B cell (primary cell): ENCODE measurements around the gene CARS2. TPM values are rescaled to one million over a fixed set of nuclear protein-coding genes. Genes with fewer than 3 reads are reported as not detected.

ENCODE experiments used
- ATAC-seq: fragments of 200-7000 bp; cut with Tn5 transposase; one replicate; pipeline ENCODE4 v1.10.0; 2021; ENCODE audit warnings: low read depth, mild to moderate bottlenecking, moderate number of reproducible peaks, moderate library complexity
- CTCF ChIA-PET: fragments of 350-600 bp; sonication (Branson Sonifier 250); formaldehyde crosslinking; loops from one replicate; lab custom pipeline; 2021; ENCODE audit warnings: antibody characterized with exemption, inconsistent platforms; lab: Charles Lee
- POLR2A ChIA-PET: fragments of 350-600 bp; sonication (Branson Sonifier 250); formaldehyde crosslinking; loops from one replicate; lab custom pipeline; 2021; ENCODE audit warnings: antibody characterized with exemption; lab: Charles Lee
- DNase-seq: peaks from one replicate; pipeline ENCODE4 v3.0.0; 2013
- H2AFZ ChIP-seq: 2 replicates; pipeline ENCODE4 v1.6.1; 2012; ENCODE audit warnings: mild to moderate bottlenecking, low read depth, low read length; ENCODE audit not compliant: insufficient read depth, poor library complexity, severe bottlenecking
- H3K27ac ChIP-seq, 2 donors: 1 replicate in 1 of 2; 2 replicates in 1 of 2; pipeline ENCODE4 v1.5.1; 2012 to 2013; ENCODE audit warnings: low read length in 2 of 2, mild to moderate bottlenecking in 2 of 2, moderate library complexity in 1 of 2
- H3K27me3 ChIP-seq, 4 experiments: fragments of 200-600 bp in 1 of 4; sonication (generic) in 1 of 4; replicated peaks in 1 of 4; 1 replicate in 2 of 4; 2 replicates in 2 of 4; pipeline versions ENCODE4 v1.6.1 to v1.7.0; 2013 to 2016; ENCODE audit warnings: low read length in 3 of 4, mild to moderate bottlenecking in 2 of 4, mixed read lengths in 1 of 4, moderate library complexity in 1 of 4; ENCODE audit not compliant: insufficient read depth in 4 of 4, control insufficient read depth in 3 of 4; ENCODE audit errors: control extremely low read depth in 1 of 4
- H3K36me3 ChIP-seq, 2 experiments: replicated peaks in 1 of 2; 1 replicate in 1 of 2; 2 replicates in 1 of 2; pipeline versions ENCODE4 v1.6.1 to v1.7.1; 2013; ENCODE audit warnings: low read length in 1 of 2; ENCODE audit not compliant: insufficient read depth in 2 of 2, control insufficient read depth in 1 of 2; ENCODE audit errors: control extremely low read depth in 1 of 2, extremely low read depth in 1 of 2
- H3K4me1 ChIP-seq, 2 donors: fragments of 200-600 bp in 1 of 2; sonication (generic) in 1 of 2; 1 replicate in 1 of 2; 2 replicates in 1 of 2; pipeline versions ENCODE4 v1.5.1 to v1.6.1; 2013 to 2017; ENCODE audit warnings: low read length in 2 of 2; ENCODE audit not compliant: control insufficient read depth in 2 of 2, insufficient read depth in 2 of 2
- H3K4me2 ChIP-seq: replicated peaks from 2 replicates; pipeline ENCODE3; 2012; ENCODE audit warnings: mild to moderate bottlenecking, low read depth, low read length; ENCODE audit not compliant: poor library complexity, severe bottlenecking
- H3K4me3 ChIP-seq, 5 experiments: fragments of 200-600 bp in 1 of 5; sonication (generic) in 1 of 5; 1 replicate in 3 of 5; 2 replicates in 2 of 5; pipeline versions ENCODE4 v1.5.1 to v1.7.0; 2011 to 2016; ENCODE audit warnings: low read length in 4 of 5, mild to moderate bottlenecking in 4 of 5, low read depth in 2 of 5, control low read depth in 1 of 5, moderate library complexity in 1 of 5; ENCODE audit not compliant: insufficient read depth in 1 of 5; ENCODE audit errors: control extremely low read depth in 1 of 5, extremely low read depth in 1 of 5
- H3K79me2 ChIP-seq: fragments of 200-600 bp; sonication (generic); one replicate; pipeline ENCODE4 v1.6.0; 2016; ENCODE audit warnings: low read length; ENCODE audit not compliant: control insufficient read depth, insufficient read depth
- H3K9ac ChIP-seq: fragments of 200-600 bp; sonication (generic); 2 replicates; pipeline ENCODE4 v1.6.1; 2017; ENCODE audit warnings: mild to moderate bottlenecking, low read length, moderate library complexity
- H3K9me3 ChIP-seq, 3 donors: one replicate each; pipeline versions ENCODE4 v1.6.1 to v1.7.1; 2013; ENCODE audit warnings: low read length in 2 of 3; ENCODE audit not compliant: control insufficient read depth in 2 of 3, insufficient read depth in 1 of 3; ENCODE audit errors: control extremely low read depth in 1 of 3
- H4K20me1 ChIP-seq: 2 replicates; pipeline ENCODE4 v1.6.0; 2012; ENCODE audit warnings: mild to moderate bottlenecking, low read length; ENCODE audit not compliant: insufficient read depth, control insufficient read depth, poor library complexity, severe bottlenecking
- H3K27ac Mint-ChIP-seq: one replicate; pipeline ENCODE4 v1.8.0; 2021; ENCODE audit warnings: mixed read lengths
- H3K27me3 Mint-ChIP-seq: one replicate; pipeline ENCODE4 v1.8.0; 2021; ENCODE audit warnings: mixed read lengths
- H3K4me1 Mint-ChIP-seq: one replicate; pipeline ENCODE4 v1.8.0; 2021; ENCODE audit warnings: mixed read lengths
- H3K4me3 Mint-ChIP-seq: one replicate; pipeline ENCODE4 v1.8.0; 2021; ENCODE audit warnings: mixed read lengths
- H3K9me3 Mint-ChIP-seq: one replicate; pipeline ENCODE4 v1.8.0; 2022; ENCODE audit warnings: mixed read lengths; ENCODE audit not compliant: insufficient read depth
- CTCF ChIP-seq: fragments of 200-600 bp; IDR thresholded peaks from one replicate; pipeline ENCODE4 v1.8.0; 2022; ENCODE audit warnings: antibody characterized with exemption, mild to moderate bottlenecking
- EZH2 ChIP-seq: IDR thresholded peaks from 2 replicates; pipeline ENCODE4 v1.6.1; 2012; ENCODE audit warnings: borderline replicate concordance, low read depth, mild to moderate bottlenecking, moderate library complexity, low read length; ENCODE audit not compliant: insufficient read depth, poor library complexity, severe bottlenecking
- WGBS: methylation state at CpG from one replicate; pipeline ENCODE4 v1.1.5; 2013; ENCODE audit warnings: missing lambda C conversion rate; ENCODE audit not compliant: insufficient coverage; 5-methylcytosine and 5-hydroxymethylcytosine counted together
- intact Hi-C: fragments of 100-400 bp; cut with micrococcal nuclease; formaldehyde crosslinking; loops from one replicate; pipeline ENCODE4 v1.10.0; 2022
- polyA plus RNA-seq: library from polyadenylated mRNA; depleted of rRNA; stranded (reverse); fragments of >200 nt; gene quantifications from 2 replicates; pipeline ENCODE4 v1.2.3, GENCODE V29; 2012
- total RNA-seq, 2 donors: library from RNA; stranded (reverse); fragments of 120-200 nt in 1 of 2; gene quantifications; 1 replicate in 1 of 2; 2 replicates in 1 of 2; pipeline versions ENCODE4 v1.2.3 to v1.2.4, GENCODE V29; 2013 to 2022

The CARS2 gene
- total and polyA plus RNA-seq, 2 donors (not counting 1 experiment from before 2014, with no cell fraction given) = 154 to 188 TPM

DNA sequence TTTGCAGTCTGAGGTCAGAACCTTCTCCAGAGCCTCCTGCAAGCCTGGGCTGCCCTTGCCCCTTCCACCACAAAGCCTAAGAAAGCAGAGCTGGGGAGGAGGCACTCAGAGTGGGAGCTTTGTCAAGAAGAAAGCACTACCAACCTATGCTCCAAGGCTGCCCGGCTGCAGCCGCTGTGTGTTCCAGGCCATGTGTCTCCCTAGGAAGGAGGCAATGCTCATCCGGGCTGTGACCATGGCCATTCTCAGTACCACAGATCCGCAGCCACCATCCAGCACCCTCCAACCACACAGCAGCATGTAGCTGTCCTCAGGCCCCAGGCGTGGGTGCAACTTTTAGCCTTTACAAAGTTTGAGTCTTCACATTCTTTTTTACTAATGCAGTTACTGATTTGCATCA is 22.0 kb downstream of the CARS2 start:
- Histone ChIP-seq H4K20me1 (peaks cover under 1% of the 10 kb centered on the region), H2AFZ (no peak overlapping the region), H3K27me3 (no peaks in the 10 kb centered on the region), H3K36me3 (peaks cover 19 to 70% of the 10 kb centered on the region in 2 experiments), H3K9me3 (no peaks in the 10 kb centered on the region), H3K27ac (no peak overlapping the region), H3K4me2 (no peak overlapping the region), H3K9ac (no peak overlapping the region), H3K4me1 (peaks cover 0 to 7% of the 10 kb centered on the region in 2 donors), H3K79me2 (no peaks in the 10 kb centered on the region), H3K4me3 (no peak overlapping the region)
- no peak for DNase-seq
- POLR2A ChIA-PET = interaction anchor here (1.0 kb wide), 1 partner anchor 29 kb away, joined by 3 read pairs; no protein-coding TSS in a partner anchor
- CTCF ChIA-PET = interaction anchor here (1.2 to 2.3 kb wide), 9 partner anchors 18 to 228 kb away, joined by 3 to 18 read pairs (median 5); partner anchors contain the start of gene ING1
- TF ChIP-seq EZH2 = no peak
- TF ChIP-seq CTCF = no peak
- intact Hi-C loops = no loop called here
- Mint-ChIP-seq H3K4me3 (no peak overlapping the region), H3K9me3 (no peaks in the 10 kb centered on the region), H3K27ac (no peak overlapping the region), H3K27me3 (no peaks in the 10 kb centered on the region), H3K4me1 (peaks cover 10% of the 10 kb centered on the region)
- WGBS = 100% methylated on average over 5 of the region's 5 CpGs
- no peak for ATAC-seq

DNA sequence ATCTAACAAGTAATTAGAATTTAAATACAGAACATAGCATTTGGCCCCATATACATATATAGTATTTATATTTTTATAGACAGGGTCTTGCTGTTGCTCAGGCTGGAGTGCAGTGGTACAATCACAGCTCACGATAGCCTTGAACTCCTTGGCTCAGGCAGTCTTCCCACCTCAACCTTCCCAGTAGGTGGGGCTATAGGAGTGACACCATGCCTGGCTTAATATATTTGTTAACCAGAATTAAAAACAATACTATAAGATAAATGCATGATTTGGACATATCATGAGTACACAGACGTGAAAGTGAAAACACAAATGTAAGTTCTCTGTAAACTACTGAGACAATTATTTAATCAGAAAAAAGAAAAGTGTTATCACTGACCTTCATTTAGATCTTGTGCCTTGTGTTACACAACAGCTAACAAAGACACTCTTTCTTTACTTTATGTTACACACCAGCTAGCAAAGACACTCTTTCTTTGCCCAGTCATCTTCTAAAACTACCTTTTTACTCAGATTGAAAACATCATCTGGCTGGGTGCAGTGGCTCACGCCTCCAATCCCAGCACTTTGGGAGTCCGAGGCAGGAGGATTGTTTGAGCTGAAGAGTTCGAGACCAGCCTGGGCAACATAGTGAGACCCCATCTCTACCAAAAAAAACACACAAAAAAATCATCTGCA is 22.6 kb downstream of the CARS2 start:
- H3K36me3 ChIP-seq = peaks cover 19 to 69% of the 10 kb centered on the region in 2 experiments
- H3K9me3 Mint-ChIP-seq = no peaks in the 10 kb centered on the region
- no peak overlapping the region for H3K27ac ChIP-seq
- H3K27me3 ChIP-seq = no peaks in the 10 kb centered on the region
- no peak overlapping the region for H3K4me2 ChIP-seq
- peaks cover 15% of the 10 kb centered on the region for H3K4me1 Mint-ChIP-seq
- H3K4me1 ChIP-seq = peaks cover 0 to 11% of the 10 kb centered on the region in 2 donors
- H3K9me3 ChIP-seq = no peaks in the 10 kb centered on the region
- TF ChIP-seq EZH2 (no peak), CTCF (no peak)
- H3K4me3 ChIP-seq = no peak overlapping the region
- H3K27ac Mint-ChIP-seq = no peak overlapping the region
- ChIA-PET POLR2A (interaction anchor here (1.0 kb wide), 1 partner anchor 29 kb away, joined by 3 read pairs; no protein-coding TSS in a partner anchor), CTCF (interaction anchor here (0.6 to 2.3 kb wide), 12 partner anchors 18 to 228 kb away, joined by 3 to 18 read pairs (median 4); partner anchors contain the start of gene ING1)
- no peak overlapping the region for H2AFZ ChIP-seq
- H3K27me3 Mint-ChIP-seq = no peaks in the 10 kb centered on the region
- H3K79me2 ChIP-seq = no peaks in the 10 kb centered on the region
- intact Hi-C loops = no loop called here
- H3K9ac ChIP-seq = no peak overlapping the region
- no peak for ATAC-seq
- no CpG with 5 or more reads among the region's 5 CpGs for WGBS
- no peaks in the 10 kb centered on the region for H4K20me1 ChIP-seq
- DNase-seq = no peak
- H3K4me3 Mint-ChIP-seq = no peak overlapping the region
